ENCODE data around the gene RHOXF2B. TPM values are rescaled to one million over a fixed set of nuclear protein-coding genes. Genes with fewer than 3 reads are reported as not detected.

RHOXF2B gene
- total and polyA plus RNA-seq, 2 donors (not counting 3 experiments of a cell fraction or from before 2014, with no cell fraction given) = not detected

DNA sequence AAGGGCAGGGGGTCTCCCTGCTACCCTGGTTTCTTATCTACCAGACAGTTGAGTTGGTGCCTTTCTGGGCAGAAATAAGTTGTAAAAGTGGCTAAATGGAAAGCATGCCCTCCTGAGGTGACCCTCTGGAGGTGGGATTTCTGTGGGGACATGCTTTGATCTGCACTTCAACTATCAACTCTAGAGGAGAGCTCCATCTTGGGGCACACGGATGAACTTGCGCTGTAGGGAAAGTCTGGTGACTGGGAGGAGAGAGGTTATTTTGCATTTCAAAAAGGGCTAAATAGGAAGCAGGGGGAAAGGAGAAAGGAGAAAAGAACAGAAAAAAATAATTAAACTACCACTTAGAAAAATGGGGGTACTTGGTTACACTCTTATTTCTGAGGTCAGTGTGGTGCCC is 12.7 kb upstream of the RHOXF2B start:
- Histone ChIP-seq H3K79me2 (ENCODE audit: control insufficient read depth, insufficient read depth, low read length) (no peaks in the 10 kb centered on the region), H3K36me3 (ENCODE audit: control insufficient read depth in 2 of 2, extremely low read depth in 1 of 2, insufficient read depth in 2 of 2, low read length in 2 of 2) (no peaks in the 10 kb centered on the region), H4K20me1 (replicated peaks; ENCODE audit: control insufficient read depth, extremely low read depth, insufficient read depth, low read length) (no peaks in the 10 kb centered on the region), H3K4me1 (ENCODE audit: control insufficient read depth, extremely low read depth, insufficient read depth, low read length) (no peaks in the 10 kb centered on the region), H3K27me3 (ENCODE audit: control insufficient read depth in 2 of 2, insufficient read depth in 2 of 2, low read length in 2 of 2) (no peaks in the 10 kb centered on the region), H3K27ac (ENCODE audit: insufficient read depth, low read depth, low read length) (no peak overlapping the region), H3K9ac (replicated peaks; ENCODE audit: extremely low read depth, insufficient read depth, low read length) (no peak overlapping the region), H3K4me3 (replicated peaks in 1 of 3; ENCODE audit: insufficient read depth in 1 of 3, low read depth in 1 of 3, low read length in 3 of 3) (no peak overlapping the region), H3K4me2 (ENCODE audit: insufficient read depth, low read length) (no peak overlapping the region), H2AFZ (ENCODE audit: low read depth, low read length) (no peak overlapping the region), H3K9me1 (replicated peaks; ENCODE audit: control insufficient read depth, extremely low read depth, insufficient read depth, low read length) (no peaks in the 10 kb centered on the region), H3K9me3 (replicated peaks; ENCODE audit: control insufficient read depth, insufficient read depth, low read length) (no peaks in the 10 kb centered on the region)
- no peak for FAIRE-seq
- CTCF ChIA-PET = no interaction called here
- intact Hi-C loops (cut with micrococcal nuclease) (loop anchor here (10.0 kb wide), 1 partner anchor 55 kb away; no protein-coding TSS in a partner anchor), dilution Hi-C loops (cut with MboI; ENCODE audit: extremely low pct_ligation_motif_present, low sequenced_read_pairs) (no loop called here)
- POLR2A ChIA-PET = no interaction called here
- TF ChIP-seq JUN (IDR thresholded peaks at IDR 0.05; ENCODE audit: borderline replicate concordance, insufficient read depth, insufficient read length, low read depth) (no peak), FOS (IDR thresholded peaks at IDR 0.05; ENCODE audit: borderline replicate concordance, insufficient read depth, low read length) (no peak)
- TF ChIP-seq, protein P1, sequence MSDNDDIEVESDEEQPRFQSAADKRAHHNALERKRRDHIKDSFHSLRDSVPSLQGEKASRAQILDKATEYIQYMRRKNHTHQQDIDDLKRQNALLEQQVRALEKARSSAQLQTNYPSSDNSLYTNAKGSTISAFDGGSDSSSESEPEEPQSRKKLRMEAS (IDR thresholded peaks at IDR 0.05; ENCODE audit: insufficient read depth, insufficient read length) = no peak
- no TSS peak for BruUV-seq (replicated peaks)
- DNase-seq (ENCODE audit: low read depth, low spot score) = no peak

DNA sequence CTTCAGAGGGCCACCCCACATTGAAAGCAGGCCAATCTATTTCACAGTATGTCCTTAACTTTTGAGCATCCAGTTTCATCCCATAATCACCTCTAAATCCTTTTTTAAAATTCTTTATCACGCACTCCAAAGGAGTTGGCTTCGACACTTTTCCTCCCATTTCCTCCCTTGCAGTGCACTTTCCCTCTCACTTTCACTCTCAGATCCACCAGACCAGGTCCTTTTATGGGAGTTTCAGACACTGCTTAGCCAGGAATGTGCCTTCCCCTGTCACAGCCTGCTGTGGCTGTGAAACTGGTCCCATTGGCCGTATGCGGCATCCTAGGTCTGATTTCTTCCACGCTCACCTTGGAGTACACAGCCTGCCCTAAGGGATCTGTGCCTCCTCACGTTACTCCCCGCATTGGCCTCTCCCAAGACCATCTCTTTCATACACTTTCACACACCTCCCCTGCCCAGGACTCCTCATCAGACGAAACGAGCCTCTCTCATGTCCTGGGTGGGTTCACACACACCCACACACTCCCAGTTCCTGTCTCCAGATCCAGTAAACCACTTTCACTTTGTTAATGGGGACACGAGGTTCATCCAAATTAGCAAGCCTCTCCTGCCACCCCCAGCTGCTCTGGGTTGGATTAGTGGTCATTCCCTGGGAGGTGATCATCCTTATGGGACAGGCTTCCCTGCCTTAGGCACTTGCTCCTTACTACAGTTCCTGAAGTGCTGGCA is 10.0 kb upstream of the RHOXF2B start:
- BruUV-seq (replicated peaks) = no TSS peak
- no peaks in the 10 kb centered on the region for H3K4me1 ChIP-seq (ENCODE audit: control insufficient read depth, extremely low read depth, insufficient read depth, low read length)
- H3K4me2 ChIP-seq (ENCODE audit: insufficient read depth, low read length) = no peak overlapping the region
- no peaks in the 10 kb centered on the region for H3K9me3 ChIP-seq (replicated peaks; ENCODE audit: control insufficient read depth, insufficient read depth, low read length)
- no peak overlapping the region for H2AFZ ChIP-seq (ENCODE audit: low read depth, low read length)
- ChIA-PET CTCF (interaction anchor here (1.0 to 1.5 kb wide), 2 partner anchors 126 kb away, joined by 3 to 6 read pairs; no protein-coding TSS in a partner anchor), POLR2A (no interaction called here)
- intact Hi-C loops (cut with micrococcal nuclease) (no loop called here), dilution Hi-C loops (cut with MboI; ENCODE audit: extremely low pct_ligation_motif_present, low sequenced_read_pairs) (no loop called here)
- H3K27ac ChIP-seq (ENCODE audit: insufficient read depth, low read depth, low read length) = no peak overlapping the region
- H3K36me3 ChIP-seq (ENCODE audit: control insufficient read depth in 2 of 2, extremely low read depth in 1 of 2, insufficient read depth in 2 of 2, low read length in 2 of 2) = no peaks in the 10 kb centered on the region
- no peaks in the 10 kb centered on the region for H3K79me2 ChIP-seq (ENCODE audit: control insufficient read depth, insufficient read depth, low read length)
- no peak for FAIRE-seq
- no peaks in the 10 kb centered on the region for H4K20me1 ChIP-seq (replicated peaks; ENCODE audit: control insufficient read depth, extremely low read depth, insufficient read depth, low read length)
- no peaks in the 10 kb centered on the region for H3K27me3 ChIP-seq (ENCODE audit: control insufficient read depth in 2 of 2, insufficient read depth in 2 of 2, low read length in 2 of 2)
- TF ChIP-seq POLR2AphosphoS5 (IDR thresholded peaks at IDR 0.05; ENCODE audit: insufficient read depth, low read depth, low read length) (no peak), POLR2A (IDR thresholded peaks at IDR 0.05; ENCODE audit: low read depth, low read length) (no peak), EZH2 (IDR thresholded peaks at IDR 0.05; ENCODE audit: borderline replicate concordance, low read depth, low read length, severe bottlenecking) (no peak), GATA2 (IDR thresholded peaks at IDR 0.05; ENCODE audit: insufficient read depth, insufficient read length, low read depth, low read length) (no peak), MYC (IDR thresholded peaks at IDR 0.05; ENCODE audit: low read depth, low read length) (no peak), JUN (IDR thresholded peaks at IDR 0.05; ENCODE audit: borderline replicate concordance, insufficient read depth, insufficient read length, low read depth) (no peak), FOS (IDR thresholded peaks at IDR 0.05; ENCODE audit: borderline replicate concordance, insufficient read depth, low read length) (no peak)
- TF ChIP-seq, protein P2, sequence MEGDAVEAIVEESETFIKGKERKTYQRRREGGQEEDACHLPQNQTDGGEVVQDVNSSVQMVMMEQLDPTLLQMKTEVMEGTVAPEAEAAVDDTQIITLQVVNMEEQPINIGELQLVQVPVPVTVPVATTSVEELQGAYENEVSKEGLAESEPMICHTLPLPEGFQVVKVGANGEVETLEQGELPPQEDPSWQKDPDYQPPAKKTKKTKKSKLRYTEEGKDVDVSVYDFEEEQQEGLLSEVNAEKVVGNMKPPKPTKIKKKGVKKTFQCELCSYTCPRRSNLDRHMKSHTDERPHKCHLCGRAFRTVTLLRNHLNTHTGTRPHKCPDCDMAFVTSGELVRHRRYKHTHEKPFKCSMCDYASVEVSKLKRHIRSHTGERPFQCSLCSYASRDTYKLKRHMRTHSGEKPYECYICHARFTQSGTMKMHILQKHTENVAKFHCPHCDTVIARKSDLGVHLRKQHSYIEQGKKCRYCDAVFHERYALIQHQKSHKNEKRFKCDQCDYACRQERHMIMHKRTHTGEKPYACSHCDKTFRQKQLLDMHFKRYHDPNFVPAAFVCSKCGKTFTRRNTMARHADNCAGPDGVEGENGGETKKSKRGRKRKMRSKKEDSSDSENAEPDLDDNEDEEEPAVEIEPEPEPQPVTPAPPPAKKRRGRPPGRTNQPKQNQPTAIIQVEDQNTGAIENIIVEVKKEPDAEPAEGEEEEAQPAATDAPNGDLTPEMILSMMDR (IDR thresholded peaks at IDR 0.05; ENCODE audit: extremely low read depth in 1 of 2, insufficient read depth in 1 of 2, low read depth in 1 of 2, low read length in 2 of 2) = no peak
- TF ChIP-seq, protein P1 (IDR thresholded peaks at IDR 0.05; ENCODE audit: insufficient read depth, insufficient read length) = no peak
- DNase-seq (ENCODE audit: low read depth, low spot score) = no peak
- no peak overlapping the region for H3K4me3 ChIP-seq (replicated peaks in 1 of 3; ENCODE audit: insufficient read depth in 1 of 3, low read depth in 1 of 3, low read length in 3 of 3)
- no peak overlapping the region for H3K9ac ChIP-seq (replicated peaks; ENCODE audit: extremely low read depth, insufficient read depth, low read length)
- no peaks in the 10 kb centered on the region for H3K9me1 ChIP-seq (replicated peaks; ENCODE audit: control insufficient read depth, extremely low read depth, insufficient read depth, low read length)
